GM21528 (cell line): ENCODE results near the gene MRPL42.

Source experiments
- ATAC-seq: cut with Tn5 transposase; IDR thresholded peaks from one replicate; pipeline ENCODE4 v1.9.1; 2021; ENCODE audit warnings: mild to moderate bottlenecking, moderate library complexity; ENCODE audit not compliant: unreplicated experiment, low FRiP score

The MRPL42 gene

DNA sequence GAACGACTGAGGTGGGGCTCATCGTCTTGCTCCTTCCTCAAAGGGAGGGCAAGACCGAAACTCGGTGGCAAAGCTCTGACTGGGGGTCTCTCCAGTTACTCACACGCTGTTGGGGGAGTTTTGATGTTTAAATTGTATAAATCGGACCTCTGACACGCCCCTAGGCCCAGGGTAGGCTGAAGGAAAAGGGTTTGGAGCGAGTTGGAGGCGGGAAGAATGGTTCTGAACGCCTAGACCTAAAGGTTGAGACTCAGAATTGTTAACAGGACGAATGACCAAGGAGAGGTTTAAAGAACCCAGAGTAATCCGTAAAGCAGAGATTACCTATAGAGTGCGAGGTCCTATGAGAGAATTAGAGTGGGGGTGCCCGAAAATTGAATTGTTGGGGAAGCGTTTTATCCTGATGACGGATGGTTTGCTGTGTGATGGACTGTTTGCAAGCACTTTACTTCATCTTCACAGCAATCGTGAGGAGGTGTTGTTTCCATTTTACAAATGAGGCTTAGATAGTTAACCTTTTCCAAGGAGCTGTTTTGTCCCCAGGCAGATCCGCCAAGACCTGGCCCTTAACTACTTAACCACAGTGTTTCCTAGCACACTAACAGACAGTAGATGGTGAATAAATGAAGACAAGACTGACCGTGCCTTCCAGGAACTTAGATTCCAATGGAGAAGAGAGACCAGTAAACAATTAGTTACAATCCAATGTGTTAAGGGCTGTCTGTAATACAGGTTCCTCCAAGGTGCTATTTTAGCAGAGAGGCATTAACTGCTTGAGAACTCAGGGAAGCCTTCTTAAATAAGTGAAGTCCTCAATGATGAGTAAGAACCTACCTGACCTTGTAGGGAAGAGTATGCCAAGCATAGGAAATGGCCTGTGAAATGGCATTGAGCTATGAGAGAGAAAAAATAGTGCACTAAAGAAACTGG is 24.6 kb upstream of the MRPL42 start:
- no peak for ATAC-seq

DNA sequence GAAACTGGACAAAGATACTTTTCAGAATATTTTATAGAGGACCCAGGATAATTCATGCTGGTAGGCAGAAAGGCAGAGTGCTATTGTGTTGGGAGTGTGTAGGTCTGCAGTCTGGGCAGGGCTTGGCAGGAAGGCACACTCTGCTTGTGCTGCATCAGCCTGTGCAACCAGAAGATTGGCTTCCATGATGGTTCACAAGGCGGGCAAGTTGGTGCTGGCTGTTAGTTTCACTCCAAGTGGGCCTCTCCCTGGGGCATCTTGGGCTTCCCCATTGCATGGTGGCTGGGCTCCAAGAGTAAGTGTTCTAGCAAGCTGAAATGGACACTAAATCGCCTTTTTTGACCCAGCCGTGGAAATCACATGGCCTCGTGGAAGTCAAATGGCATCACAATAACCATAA is 23.7 kb upstream of the MRPL42 start:
- no peak for ATAC-seq

DNA sequence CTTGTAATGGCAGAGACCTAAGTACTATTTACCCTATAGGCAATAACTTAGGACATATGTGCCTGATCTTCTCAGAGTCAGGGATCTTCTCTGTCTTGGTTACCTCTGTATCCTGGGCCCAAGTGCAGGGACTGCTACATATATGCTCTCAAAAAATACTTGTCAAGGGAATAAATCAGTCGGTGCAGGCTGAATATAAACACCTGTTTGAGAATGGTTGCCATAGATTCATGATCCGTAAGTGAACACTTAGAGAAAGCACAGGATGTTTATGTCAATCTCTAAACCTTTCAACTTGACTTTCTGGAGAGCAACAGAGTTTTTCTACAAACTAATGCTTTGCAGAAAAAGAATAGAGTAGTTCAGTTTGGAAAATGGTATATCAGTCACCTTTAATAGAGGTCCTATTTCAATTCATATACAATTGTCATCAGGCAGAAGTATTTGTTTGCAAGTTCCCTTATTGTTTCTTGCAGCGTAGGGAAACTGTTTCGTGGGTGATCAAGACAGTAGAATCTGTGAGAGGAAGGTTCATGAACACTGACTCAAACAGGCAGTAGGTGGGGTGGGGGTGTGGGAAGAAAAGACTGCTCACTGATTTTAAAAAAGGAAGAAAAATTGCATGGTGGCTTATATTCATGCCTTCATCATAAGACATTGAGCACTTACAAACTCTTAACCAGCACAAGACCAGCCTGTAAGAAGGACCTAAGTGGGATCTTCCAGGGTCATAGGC is 19.6 kb upstream of the MRPL42 start:
- ATAC-seq, result no peak

DNA sequence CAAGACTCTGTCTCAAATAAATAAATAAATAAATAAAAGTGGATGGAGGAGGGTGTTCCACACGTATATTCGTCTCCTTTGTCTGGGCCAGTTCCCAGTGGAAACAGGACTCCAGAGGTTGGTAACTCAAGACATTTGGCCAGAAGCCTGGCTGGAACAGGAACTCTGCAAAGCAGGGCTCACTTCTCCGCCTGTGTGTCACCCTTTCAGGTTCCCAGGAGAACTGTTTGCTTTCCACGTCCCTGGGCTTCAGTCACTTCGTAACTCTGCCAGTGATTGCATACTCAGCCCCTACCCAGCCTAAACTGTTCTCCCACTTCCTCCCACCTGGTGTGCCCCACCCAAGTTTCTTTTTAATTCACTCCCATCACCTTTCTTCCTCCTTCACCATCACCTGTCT is 18.5 kb upstream of the MRPL42 start:
- ATAC-seq, result no peak

DNA sequence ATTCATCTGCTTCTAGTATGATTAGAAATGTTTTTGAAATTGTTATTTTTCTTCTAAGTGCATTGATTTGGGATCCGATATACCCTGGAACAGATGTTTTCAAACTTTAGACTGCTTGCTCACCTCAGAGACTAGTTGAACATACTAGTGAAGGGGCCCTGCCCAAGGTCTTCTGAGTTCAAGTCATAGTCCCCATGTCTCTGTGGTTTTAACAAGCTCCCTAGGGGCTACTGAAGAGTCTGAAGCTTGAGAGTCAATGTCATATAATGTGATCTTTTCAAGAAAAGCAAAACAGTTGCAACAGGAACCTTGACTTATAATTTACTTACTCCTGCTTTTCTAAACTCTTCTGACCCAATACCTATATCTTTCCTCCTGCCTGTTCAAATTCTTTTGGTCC is 18.0 kb upstream of the MRPL42 start:
- ATAC-seq, result no peak

DNA sequence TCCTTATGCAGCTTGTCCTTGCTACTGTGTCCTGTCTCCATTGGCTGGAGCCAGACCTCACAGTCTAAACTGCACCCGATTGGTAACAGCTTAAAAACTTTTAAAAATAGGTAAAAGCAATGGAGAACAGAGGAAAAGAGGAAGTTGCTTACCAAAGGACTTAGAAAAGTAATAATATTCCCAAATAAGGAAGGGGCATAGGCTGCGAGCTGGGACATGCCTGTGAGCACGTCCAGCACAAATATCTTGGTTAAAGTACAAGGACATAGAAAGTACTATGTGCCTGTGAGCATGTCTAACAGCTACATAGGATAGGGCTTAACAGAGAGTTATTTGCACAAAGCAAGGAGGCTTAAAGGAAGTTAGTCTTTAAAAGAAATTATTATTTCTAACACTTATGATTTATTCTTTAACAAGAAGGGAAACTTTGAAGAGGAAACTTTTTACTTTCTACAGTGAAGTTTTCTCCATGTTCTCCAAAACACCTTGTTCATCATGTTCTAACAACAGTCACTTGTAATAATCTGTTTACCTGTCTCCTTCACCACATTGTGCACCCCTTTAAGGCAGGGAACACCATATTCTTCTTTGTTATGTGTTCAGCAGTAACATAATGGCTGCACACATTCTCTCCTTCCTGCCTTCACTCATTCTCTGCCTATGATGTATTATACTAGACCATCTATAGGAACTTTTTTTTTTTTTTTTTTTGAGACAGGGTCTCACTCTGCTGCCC is 15.7 kb upstream of the MRPL42 start:
- ATAC-seq, result no peak

DNA sequence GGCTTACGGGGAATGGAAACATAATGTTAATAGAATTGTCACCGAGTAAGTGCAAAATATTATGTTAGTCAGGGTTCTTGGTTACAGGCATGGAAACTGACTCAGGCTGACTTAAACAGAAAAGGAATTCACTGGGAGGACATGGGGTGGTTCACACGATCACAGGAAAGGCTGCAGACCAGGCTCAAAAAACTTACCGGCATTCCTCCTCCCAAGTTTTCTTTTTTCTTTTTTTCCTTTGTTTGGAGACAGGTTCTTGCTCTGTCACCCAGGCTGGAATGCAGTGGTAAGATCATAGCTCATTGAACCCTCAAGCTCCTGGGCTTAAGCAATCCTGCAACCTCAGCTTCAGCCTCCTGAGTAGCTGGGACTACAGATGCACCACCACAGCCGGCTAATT is 13.7 kb upstream of the MRPL42 start:
- no peak for ATAC-seq

DNA sequence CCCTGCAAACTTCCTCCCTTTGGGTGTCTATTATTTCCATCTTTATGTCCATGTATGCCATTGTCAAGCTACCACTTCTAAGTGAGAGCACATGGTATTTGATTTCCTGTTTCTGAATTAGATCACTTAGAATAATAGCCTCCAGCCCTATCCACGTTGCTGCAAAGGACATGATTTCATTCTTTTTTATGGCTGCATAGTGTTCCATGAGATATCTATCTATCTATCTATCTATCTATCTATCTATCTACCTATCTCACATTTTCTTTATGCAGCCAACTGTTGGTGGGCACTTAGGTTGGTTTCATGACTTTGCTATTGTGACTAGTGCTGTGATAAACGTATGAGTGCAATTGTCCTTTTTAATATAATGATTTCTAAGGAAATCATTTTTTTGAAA is 11.2 kb upstream of the MRPL42 start:
- no peak for ATAC-seq

DNA sequence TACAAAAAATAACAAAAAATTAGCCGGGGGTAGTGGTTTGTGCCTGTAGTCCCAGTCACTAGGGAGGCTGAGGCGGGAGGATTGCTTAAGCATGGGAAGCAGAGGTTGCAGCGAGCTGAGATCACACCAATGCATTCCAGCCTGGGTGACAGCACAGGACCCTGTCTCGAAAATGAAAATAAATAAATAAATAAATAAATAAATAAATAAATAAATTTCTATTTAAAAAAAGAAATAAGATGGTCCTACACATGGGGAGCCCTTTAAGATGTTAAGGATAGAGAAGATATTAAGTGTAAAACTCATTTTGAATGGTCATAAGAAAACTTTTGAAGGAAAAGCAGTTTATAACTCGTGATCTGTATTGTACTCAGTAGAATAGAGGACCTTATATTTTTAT is 8.2 kb upstream of the MRPL42 start:
- no peak for ATAC-seq

DNA sequence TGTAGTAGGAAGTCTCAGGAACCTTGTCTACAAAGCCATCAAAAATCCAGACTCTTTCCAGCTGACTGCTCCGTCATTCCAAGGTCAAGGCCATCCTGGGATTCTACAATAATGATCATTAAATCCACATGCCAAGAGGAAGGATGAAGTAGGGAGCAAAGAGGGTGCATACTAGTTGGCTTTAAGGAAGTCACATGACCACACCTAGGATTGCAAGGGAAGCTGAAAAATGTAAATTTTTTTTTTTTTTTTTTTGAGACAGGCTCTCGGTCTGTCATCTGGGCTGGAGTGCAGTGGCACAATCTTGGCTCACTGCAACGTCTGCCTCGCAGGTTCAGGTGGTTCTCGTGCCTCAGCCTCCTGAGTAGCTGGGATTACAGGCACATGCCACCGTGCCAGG is 7.3 kb upstream of the MRPL42 start:
- no peak for ATAC-seq

DNA sequence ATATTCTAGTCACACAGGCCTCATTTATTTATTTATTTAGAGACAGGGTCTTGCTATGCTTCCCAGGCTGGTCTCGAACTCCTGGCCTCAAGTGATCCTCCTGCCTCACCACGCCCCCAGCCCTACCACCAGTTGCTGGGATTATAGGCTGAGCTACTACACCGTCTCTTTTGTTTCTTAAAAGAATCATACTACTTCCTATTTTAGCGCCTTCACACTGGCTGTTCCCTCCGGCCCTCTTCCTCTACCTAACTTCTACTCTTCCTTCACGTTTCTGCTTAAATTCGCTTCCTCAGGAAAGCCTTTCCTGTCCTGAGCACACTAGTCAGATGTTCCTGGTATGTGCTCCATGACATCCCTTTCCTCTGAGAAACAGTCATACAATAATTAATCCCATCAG is 6.4 kb upstream of the MRPL42 start:
- no peak for ATAC-seq

DNA sequence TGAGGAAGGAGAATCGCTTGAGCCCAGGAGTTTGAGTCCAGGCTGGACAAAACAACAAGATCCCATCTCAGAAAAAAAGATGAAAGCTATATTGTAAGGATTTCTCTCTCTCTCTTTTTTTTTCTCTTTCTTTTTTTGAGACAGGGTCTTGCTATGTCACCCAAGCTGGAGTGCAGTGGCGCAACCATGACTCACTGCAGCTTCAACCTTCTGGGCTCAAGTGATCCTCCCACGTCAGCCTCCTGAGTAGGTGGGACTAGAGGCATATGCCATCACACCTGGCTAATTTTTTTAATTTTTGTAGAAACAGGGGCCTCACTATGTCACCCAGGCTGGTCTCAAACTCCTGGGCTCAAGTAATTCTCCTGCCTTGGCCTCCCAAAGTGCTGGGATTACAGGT is 5.8 kb upstream of the MRPL42 start:
- no peak for ATAC-seq

DNA sequence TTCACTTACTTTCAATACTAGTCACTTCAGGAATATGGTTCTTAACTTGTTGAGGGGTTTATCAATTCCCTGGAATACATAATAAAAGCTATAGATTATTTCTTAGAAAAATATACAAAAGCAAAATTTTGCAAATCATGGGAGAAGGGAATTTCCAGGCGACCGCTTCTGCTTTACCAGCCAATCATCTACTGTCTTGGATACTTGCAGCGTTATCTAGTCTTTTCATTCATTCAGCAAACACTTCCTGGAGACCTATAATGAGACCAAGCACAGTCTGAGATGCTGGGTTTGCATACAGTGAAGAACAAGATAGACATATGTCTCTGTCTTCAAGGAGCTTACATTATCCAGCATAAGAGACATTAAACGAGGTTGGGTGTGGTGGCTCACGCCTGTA is 1.5 kb upstream of the MRPL42 start:
- no peak for ATAC-seq

DNA sequence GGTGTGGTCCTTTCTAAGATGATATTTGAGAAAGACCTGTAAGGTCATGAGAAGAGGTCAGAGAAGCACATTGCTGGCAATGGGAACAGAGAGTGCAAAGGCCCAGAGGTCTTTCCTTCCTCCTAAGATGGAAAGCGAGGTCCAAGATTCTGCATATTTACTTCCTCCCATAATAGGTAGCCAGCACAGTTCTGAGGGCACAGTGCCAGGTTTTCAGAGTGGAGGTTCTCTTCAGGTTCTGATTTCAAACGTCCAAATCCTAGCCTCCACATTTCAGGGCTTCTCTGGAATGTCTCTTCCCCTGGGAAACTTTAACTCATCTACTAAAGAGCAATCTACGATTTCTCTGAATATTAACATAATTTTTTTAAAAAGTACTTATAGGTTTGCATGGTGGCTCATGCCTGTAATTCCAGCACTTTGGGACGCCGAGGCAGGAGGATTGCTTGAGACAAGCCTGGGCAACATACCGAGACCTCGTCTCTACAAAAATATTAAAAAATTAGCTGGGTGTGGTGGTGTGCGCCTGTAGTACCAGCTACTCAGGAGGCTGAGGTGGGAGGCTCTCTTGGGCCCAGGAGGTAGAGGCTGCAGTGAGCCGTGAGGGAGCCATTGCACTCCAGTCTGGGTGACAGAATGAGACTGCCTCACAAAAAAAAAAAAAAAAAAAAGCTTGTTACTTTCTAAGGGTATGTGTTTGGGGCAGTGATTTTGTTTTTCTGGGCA is 526 bp upstream of the MRPL42 start:
- peak; percentile 10 for ATAC-seq

DNA sequence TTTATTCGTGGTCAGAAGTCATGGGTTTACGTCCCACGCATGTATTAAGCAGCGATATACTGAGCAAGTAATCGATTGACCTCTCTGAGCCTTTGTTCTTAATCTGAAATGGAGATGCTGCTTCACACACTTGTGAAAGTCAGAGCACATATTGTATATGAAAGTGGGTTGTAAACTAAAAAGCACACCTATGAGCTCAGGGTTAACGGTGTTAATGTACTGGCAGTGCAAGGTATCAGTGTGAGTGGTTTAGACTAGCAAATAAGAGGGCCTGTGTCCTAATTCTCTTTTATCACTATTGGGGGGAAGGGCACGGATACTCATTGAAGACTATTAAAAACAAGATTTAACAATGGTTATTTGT is 676 bp downstream of the MRPL42 start:
- peak; percentile 33 for ATAC-seq

DNA sequence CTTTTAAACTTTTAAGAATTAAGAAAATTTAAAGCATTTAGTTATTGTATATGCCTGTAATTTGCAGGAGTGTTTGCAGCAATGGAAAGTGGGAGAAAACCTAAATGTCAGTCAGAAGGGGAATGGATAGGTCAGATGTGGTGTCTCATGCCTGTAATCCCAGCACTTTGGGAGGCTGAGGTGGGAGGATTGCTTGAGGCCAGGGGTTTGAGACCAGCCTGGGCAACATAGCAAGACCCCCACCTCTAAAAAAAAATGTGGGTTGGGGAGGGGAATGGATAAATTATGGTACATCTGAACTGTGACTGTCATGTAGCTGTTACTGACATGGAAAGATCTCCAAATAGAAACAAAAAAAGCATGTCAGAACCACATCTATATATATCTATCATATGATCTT is 2.1 kb downstream of the MRPL42 start:
- ATAC-seq, result no peak

DNA sequence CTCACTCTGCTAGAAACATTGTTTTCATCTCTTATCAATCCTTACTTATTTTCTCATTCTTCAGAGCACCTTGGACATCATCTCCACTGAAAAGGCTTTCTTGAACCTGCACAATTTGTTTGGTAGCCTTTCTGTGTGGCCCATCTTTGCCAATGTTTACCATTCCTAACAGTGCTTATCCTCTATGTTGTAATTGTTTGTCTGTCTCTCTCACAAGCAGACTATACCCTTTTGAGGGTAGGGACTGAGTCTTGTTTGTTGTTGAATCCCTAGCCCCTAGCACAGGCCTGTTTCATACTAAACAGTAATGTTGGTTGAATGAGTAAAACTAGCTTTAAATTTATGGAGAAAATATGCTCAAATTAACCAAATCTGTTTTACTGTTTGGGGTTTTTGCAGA is 9.2 kb downstream of the MRPL42 start:
- no peak for ATAC-seq

DNA sequence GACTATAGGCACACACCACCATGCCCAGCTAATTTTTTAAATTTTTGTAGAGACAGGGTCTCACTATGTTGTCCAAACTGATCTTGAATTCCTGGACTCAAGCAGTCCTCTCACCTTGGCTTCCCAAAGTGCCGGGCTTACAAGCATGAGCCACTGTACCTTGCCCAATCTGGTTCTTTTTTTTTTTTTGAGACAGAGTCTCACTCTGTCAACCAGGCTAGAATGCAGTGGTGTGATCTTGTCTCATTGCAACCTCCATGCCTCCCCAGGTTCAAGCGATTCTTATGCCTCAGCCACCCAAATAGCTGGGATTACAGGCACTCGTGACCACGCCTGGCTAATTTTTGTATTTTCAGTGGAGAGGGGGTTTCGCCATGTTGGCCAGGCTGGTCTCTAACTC is 15.4 kb downstream of the MRPL42 start:
- ATAC-seq, result no peak

DNA sequence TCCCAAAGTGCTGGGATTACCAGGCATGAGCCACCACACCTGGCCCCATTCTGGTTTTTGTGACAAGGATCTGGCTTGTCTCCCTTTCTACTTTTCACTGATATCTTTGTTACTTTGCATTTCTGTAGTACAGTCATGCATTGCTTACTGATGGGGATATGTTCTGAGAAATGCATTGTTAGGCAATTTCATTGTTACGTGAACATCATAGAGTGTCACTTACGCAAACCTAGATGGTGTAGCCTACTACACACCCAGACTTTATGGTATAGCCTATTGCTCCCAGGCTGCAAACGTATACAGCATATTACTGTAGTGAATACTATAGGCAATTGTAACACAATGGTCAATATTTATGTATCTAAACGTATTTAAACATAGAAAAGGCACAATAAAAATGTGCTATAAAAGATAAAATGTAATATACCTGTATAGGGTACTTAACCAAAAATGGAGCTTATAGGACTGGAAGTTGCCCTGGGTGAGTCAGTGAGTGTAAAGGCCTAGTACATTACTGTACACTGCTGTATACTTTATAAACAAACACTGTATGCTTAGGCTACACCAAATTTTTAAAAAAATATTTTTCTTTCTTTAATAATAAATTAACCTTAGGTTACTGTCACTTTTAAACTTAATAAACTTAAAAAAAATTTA is 16.0 kb downstream of the MRPL42 start:
- ATAC-seq, result no peak

DNA sequence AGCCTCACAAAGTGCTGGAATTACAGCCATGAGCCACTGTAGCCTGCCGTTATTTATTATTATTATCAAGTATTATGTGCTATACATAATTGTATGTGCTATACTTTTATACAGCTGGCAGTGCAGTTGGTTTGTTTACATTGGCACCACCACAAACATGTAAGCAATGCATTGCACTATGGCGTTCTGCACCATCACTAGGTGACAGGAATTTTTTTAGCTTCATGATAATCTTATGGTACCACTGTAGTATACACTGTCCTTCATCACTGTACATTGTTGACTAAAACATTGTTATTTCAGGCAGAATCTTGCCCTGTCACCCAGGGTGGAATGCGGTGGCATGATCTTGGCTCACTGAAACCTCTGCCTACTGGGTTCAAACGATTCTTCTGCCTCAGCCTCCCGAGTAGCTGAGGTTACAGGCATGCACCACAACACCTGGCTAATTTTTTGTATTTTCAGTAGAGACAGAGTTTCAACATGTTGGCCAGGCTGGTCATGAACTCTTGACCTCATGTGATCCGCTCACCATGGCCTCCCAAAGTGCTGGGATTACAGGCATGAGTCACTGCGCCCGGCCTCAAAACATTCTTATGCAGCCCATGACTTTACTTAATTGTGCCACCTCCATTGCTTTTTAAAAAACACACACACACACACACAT is 17.1 kb downstream of the MRPL42 start:
- ATAC-seq, result no peak
